NCI-H748 treated with DMSO at 0.1 percent for 48 hours (cell line): Measurements from ENCODE around the gene SPANXD.
"Not testable (repeated sequence)": the region's sequence is repeated elsewhere in the genome, so short reads cannot be mapped to it uniquely, and the experiment has no call there.

Experiments used
- DNase-seq: peaks from one replicate; lab custom pipeline; 2025; lab: John Stamatoyannopoulos, UW

SPANXD gene, protein sequence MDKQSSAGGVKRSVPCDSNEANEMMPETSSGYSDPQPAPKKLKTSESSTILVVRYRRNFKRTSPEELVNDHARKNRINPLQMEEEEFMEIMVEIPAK

DNA sequence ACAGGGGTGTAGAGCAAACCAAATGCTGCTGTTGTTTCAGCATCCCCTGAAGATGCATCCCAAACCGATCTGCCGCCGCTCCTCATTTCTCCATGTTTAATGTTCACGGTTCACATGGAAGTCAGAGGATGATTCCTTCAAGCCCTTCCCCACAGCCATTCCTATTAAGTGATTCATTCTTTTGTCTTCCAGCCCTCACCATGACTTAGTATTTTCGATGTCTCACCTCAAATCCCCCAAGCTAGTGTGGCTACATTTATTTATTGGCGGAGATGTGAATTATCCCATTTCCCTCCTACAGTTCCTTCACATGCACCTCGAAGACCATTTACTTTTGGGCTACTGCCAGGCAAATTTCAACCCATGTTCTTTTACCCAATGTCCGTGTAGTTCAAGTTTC is at the start of gene SPANXD:
SPANXD (minus strand) TSS at position 101 of the 400 bp plus-strand sequence. CDS start 334 bp downstream, outside the sequence.
- DNase-seq = not testable (repeated sequence)

DNA sequence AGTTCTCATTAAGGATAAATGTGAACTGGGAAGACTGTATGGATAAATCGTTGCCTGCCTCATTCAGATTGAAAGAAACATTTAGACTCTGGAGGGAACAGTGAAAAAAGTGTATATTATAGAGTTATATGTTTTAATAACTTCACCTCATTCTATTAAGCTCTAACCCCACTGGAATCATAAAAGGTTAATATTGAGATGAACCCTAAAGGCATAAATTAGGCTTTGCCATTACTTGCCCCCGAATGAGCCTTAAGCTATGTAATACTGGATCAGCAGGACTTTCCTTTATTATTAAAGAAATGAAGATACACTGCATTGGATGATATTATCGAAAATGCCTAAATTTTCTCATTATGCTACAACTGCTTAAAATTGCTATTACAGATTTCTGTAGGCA is 44.1 kb upstream of the SPANXD start:
- DNase-seq = no peak

DNA sequence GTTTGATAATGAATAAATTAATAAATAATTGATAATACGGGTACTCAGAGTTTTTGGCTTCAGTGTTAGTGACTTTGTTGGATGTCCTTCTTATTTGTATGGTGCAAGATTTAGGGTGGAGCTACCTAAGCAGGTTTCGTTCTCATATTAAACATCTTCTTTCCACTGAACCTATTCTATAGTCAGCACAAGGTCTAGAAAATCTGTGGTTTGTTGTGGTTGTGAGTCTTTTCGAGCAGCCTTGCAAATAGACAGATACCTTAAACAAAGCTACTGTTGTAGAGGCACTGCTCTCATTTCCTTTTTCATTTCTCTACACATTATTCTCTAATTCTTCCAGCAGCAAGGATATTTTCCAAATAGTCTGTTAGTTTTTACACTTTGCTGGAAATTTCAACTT is 38.1 kb upstream of the SPANXD start:
- no peak for DNase-seq

DNA sequence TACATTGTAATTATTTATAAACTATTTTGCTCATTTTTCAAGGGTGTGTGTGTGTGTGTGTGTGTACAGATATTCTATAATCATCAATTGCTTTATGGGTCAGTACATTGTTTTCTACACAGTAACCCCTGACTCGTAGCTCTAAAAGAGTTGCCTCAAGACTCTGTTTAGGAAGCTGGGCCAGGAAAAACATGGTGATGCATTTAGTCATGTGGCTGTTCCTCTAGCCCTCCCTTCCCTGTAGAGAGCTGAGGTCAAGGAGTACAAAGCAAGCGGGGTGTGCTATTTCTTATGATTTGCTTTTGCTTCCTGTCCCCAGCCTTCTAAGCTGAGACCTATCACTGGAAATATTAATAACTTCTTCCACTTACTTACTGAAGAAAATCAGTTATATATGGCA is 34.8 kb upstream of the SPANXD start:
- DNase-seq = no peak

DNA sequence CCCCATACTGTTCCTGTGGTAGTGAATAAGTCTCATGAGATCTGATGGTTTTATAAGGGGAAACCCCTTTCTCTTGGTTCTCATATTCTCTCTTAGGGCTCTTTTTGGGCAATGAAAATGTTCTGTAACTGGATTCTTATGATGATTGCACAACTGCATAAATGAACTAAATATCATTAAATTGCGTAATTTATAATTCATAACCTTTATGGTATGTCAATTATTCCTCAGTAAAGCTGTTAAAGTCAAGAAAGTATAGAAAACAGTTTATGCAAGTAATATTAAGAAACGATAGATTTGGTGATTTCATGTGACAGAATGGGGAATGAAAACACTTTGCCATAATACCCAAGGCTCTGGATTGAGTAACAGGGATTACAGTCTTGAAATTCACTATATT is 33.5 kb upstream of the SPANXD start:
- no peak for DNase-seq

DNA sequence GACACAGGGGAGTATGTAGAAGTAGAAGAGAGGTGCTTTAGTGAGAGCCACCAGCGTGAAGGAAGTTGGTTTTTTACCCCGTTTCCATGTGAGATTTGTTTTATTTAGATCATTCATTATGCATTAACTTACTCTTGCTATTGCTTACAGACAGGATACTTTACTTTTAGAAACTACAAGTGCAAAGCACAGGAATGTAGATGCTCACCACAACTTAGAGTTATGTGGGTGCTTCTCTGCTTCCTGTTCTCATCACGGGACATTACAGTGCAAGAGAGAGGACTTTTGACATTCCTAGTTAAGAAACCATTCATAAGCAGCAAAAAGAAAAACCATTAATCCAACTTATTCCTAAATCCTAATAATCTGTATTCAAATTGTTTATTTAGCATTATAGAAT is 25.6 kb upstream of the SPANXD start:
- DNase-seq = no peak

DNA sequence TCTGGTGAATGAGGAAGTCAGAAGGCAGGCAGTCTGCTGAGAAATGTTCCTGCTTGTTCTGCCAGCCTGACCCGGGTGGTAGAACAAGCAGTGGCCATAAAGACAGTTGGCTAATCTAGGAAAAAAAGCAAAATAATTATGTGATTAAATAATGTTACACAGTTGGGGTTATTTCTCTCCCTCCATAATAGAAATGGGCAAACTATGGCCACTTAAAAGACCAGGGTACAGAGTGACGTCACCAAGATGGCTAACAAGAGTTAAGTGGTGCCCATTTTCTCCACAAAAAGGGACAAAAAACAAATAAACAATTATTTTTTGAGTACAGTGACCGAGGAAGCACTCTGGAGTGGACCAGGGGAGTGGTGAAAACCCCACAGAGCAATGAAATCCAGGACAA is 16.1 kb upstream of the SPANXD start:
- DNase-seq = no peak

DNA sequence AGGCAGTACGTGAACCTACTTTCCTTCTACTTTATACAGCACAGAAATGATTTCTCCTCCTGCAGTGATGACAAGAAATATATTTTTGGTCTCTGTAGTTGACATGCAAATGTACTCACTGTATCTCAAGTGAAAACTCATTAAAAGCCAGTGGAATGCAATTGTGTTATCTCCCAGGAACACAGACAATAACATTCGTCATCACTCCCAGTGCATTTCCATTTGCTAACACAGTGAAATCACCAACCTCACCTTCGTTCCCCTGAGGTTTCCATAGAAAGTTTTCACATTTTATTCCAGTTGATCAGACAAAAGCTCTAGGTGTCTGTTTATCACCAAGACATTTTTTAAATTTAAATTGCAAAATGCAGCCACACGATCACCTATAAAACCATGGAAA is 2.5 kb upstream of the SPANXD start:
- no peak for DNase-seq

DNA sequence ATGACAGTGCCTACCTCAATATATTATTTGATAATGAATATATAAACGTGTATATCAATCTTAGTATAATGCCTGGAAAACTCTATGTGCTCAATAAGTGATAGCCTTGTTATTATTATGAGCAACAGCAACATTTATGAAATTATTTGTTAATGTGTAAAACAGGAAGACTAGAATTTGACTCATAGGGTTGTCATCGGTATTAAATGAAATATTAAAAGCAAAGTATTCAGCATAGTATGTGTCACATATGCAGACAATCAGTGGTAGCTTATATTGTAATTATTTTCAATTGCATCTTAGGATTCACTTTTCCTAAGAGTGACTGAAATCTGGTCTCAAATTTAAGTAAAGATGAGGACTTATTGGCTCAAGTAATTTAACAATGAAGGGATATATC is 24.6 kb downstream of the SPANXD start:
- DNase-seq = no peak

DNA sequence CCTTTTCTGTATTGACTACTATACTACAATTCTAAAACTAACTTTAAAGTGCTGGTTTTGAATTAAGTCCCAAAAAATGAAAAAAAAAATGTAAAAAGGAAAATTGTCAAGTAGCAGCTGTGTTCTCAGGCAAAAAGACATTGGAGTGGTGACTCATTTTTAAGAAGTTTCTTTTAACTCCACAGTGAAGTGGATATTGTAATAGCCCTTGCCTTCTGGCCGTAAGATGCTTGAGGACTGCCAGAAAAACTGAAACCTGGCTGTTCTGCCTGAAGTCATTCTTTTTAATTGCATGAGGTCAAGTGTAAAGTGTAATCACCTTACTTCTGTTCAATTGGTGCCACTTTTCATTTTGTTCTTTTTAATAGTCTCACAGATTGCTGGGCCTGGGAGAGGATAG is 28.9 kb downstream of the SPANXD start:
- no peak for DNase-seq

DNA sequence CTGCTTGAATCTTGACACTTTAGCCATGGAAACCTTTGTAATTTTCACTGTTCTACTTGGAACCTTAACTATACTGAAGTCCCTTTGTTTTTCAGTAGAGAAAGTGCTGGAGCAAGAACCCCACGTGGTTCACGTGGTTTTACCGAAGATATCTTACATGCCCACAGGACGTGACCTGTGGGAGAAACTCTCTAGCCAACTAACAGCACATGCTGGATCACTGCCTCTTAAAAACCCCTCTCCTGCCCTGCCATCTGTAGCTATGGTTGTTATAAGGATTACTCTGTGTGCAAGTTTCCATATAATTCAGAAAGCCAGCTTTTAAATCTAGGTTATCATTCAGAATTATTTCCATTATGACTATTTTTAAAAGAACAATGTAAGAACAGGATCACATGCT is 30.2 kb downstream of the SPANXD start:
- no peak for DNase-seq

DNA sequence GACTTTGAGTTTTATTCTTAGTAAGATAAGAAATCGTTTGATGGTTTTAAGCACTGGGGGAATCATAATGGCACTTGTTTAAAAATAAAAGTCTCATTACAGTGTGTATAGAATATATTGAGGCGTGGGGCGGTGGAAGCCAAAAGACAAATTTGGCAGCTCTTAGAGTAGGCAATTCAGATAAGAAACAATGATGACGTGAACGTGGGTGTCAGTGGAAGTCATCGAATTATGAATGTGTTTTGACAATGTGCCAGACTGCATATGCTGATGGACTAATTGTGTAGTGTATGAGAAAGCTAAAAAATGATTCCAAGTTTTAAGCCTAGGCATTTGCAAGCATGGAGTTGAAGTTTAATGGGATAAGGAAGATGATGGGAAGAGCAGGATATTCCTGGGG is 35.8 kb downstream of the SPANXD start:
- DNase-seq = no peak

DNA sequence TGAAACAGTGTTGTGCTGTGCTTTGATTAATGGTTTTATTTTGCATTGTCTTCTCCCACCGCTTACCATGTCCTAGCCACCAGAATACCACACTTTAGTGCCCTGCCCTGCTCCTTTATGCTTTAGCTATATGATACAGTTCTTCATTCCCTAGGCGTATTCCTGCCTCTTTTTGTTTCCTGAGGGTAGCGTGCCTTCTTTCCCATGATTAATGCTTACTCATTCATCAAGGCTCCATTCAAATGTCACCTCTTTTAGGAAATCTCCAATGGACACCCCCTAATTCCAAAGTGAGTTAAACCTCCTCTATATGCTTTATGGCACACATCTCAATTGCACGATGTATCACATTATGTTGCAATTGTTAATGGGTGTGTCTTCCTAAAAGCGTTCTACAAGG is 46.3 kb downstream of the SPANXD start:
- no peak for DNase-seq
